ENCODE data around the gene TLDC2. TPM values are rescaled to one million over a fixed set of nuclear protein-coding genes. Genes with fewer than 3 reads are reported as not detected.
A peak's percentile ranks its signal among the peaks of the same experiment; 100 is the strongest.
"Not testable (repeated sequence)": the region's sequence is repeated elsewhere in the genome, so short reads cannot be mapped to it uniquely, and the experiment has no call there.

The TLDC2 gene
- total and polyA plus RNA-seq, 7 experiments from 2014 or later, result 0.37 to 0.49 (median 0.40) TPM; not detected in 3

- H3K9me3 Mint-ChIP-seq; ATAC-seq; H3K36me3 ChIP-seq (ENCODE audit: control insufficient read depth in 2 of 3, insufficient read depth in 3 of 3, low read length in 3 of 3); H3K27me3 ChIP-seq (ENCODE audit: control insufficient read depth in 2 of 2, insufficient read depth in 2 of 2, low read length in 2 of 2); H3K27ac ChIP-seq (ENCODE audit: low read depth, low read length); H3K4me3 ChIP-seq (ENCODE audit: low read length); intact Hi-C loops (cut with micrococcal nuclease); H3K27me3 Mint-ChIP-seq; POLR2A ChIA-PET; DNase-seq; H3K36me3 Mint-ChIP-seq; H3K9me3 ChIP-seq (ENCODE audit: control insufficient read depth in 2 of 3, low read length in 3 of 3): not testable (repeated sequence)
- Mint-ChIP-seq H3K4me3 (peak overlapping the region in 2 of 10 donors; percentile 11 to 48), H3K27ac (peak overlapping the region in 8 of 9 donors; percentile 25 to 90 (median 73)), H3K4me1 (peaks cover 19 to 32% (median 24%) of the 10 kb centered on the region in 7 donors)
- H3K4me1 ChIP-seq (ENCODE audit: control insufficient read depth in 2 of 2, insufficient read depth in 2 of 2, low read length in 2 of 2), result peaks cover 0 to 14% of the 10 kb centered on the region in 2 donors
- CTCF ChIA-PET, result interaction anchor here (0.6 to 0.9 kb wide), 3 partner anchors 9 to 59 kb away, joined by 3 read pairs; no protein-coding TSS in a partner anchor
Measured at GRCh38 chr20:36841030-36841429, 34.9 kb upstream of the TLDC2 start.

GRCh38 chr20:36845288-36845971, 30.5 kb upstream of the TLDC2 start:
- POLR2A ChIA-PET, result interaction anchor here (0.7 kb wide), 1 partner anchor 38 kb away, joined by 3 read pairs; no protein-coding TSS in a partner anchor
- peaks cover 0 to 1% (median 0%) of the 10 kb centered on the region in 5 donors for H3K27me3 Mint-ChIP-seq
- intact Hi-C loops (cut with micrococcal nuclease), result no loop called here

GRCh38 chr20:36847009-36847709, 28.8 kb upstream of the TLDC2 start:
- H3K27ac ChIP-seq (ENCODE audit: low read depth, low read length), result no peak overlapping the region
- no peak for DNase-seq
- ATAC-seq, result no peak
- no peak overlapping the region for H3K4me3 Mint-ChIP-seq
- no peaks in the 10 kb centered on the region for H3K36me3 ChIP-seq (ENCODE audit: control insufficient read depth in 2 of 3, insufficient read depth in 3 of 3, low read length in 3 of 3)
- CTCF ChIA-PET, result no interaction called here
- peaks cover 0 to 12% of the 10 kb centered on the region in 2 donors for H3K4me1 ChIP-seq (ENCODE audit: control insufficient read depth in 2 of 2, insufficient read depth in 2 of 2, low read length in 2 of 2)
- H3K36me3 Mint-ChIP-seq, result no peaks in the 10 kb centered on the region
- POLR2A ChIA-PET, result interaction anchor here (0.6 to 0.7 kb wide), 2 partner anchors 16 to 97 kb away, joined by 3 to 4 read pairs; a partner anchor contains a TSS
- intact Hi-C loops (cut with micrococcal nuclease), result no loop called here
- peaks cover 11 to 17% (median 12%) of the 10 kb centered on the region in 7 donors for H3K4me1 Mint-ChIP-seq
- H3K27ac Mint-ChIP-seq, result no peak overlapping the region
- H3K9me3 ChIP-seq (ENCODE audit: control insufficient read depth in 2 of 3, low read length in 3 of 3), result no peaks in the 10 kb centered on the region
- H3K4me3 ChIP-seq (ENCODE audit: low read length), result no peak overlapping the region
- H3K27me3 ChIP-seq (ENCODE audit: control insufficient read depth in 2 of 2, insufficient read depth in 2 of 2, low read length in 2 of 2), result no peaks in the 10 kb centered on the region
- H3K9me3 Mint-ChIP-seq, result peaks cover 0 to 3% (median 0%) of the 10 kb centered on the region in 11 donors
- peaks cover 0 to 1% (median 0%) of the 10 kb centered on the region in 5 donors for H3K27me3 Mint-ChIP-seq

More at GRCh38 chr20:36845288-36845971, 30.5 kb upstream of the TLDC2 start:
- Histone ChIP-seq H3K4me3 (ENCODE audit: low read length) (no peak overlapping the region), H3K27ac (ENCODE audit: low read depth, low read length) (no peak overlapping the region), H3K27me3 (ENCODE audit: control insufficient read depth in 2 of 2, insufficient read depth in 2 of 2, low read length in 2 of 2) (no peaks in the 10 kb centered on the region), H3K36me3 (ENCODE audit: control insufficient read depth in 2 of 3, insufficient read depth in 3 of 3, low read length in 3 of 3) (no peaks in the 10 kb centered on the region), H3K9me3 (ENCODE audit: control insufficient read depth in 2 of 3, low read length in 3 of 3) (no peaks in the 10 kb centered on the region), H3K4me1 (ENCODE audit: control insufficient read depth in 2 of 2, insufficient read depth in 2 of 2, low read length in 2 of 2) (peaks cover 0 to 12% of the 10 kb centered on the region in 2 donors)
- no peak for DNase-seq
- Mint-ChIP-seq H3K9me3 (no peaks in the 10 kb centered on the region), H3K4me1 (peaks cover 18 to 25% (median 21%) of the 10 kb centered on the region in 7 donors), H3K27ac (no peak overlapping the region), H3K36me3 (no peaks in the 10 kb centered on the region), H3K4me3 (no peak overlapping the region)
- CTCF ChIA-PET, result no interaction called here
- no peak for ATAC-seq

GRCh38 chr20:36847710-36848040, 28.3 kb upstream of the TLDC2 start:
- POLR2A ChIA-PET, result interaction anchor here (0.6 to 0.7 kb wide), 2 partner anchors 16 to 97 kb away, joined by 3 to 4 read pairs; a partner anchor contains a TSS
- peaks cover 0 to 12% of the 10 kb centered on the region in 2 donors for H3K4me1 ChIP-seq (ENCODE audit: control insufficient read depth in 2 of 2, insufficient read depth in 2 of 2, low read length in 2 of 2)

GRCh38 chr20:36848078-36848660, 27.8 kb upstream of the TLDC2 start:
- peaks cover 6 to 7% (median 6%) of the 10 kb centered on the region in 7 donors for H3K4me1 Mint-ChIP-seq
- H3K27me3 ChIP-seq (ENCODE audit: control insufficient read depth in 2 of 2, insufficient read depth in 2 of 2, low read length in 2 of 2), result no peaks in the 10 kb centered on the region
- ATAC-seq, result no peak
- H3K9me3 Mint-ChIP-seq, result peaks cover 0 to 3% (median 0%) of the 10 kb centered on the region in 11 donors
- POLR2A ChIA-PET, result interaction anchor here (0.7 kb wide), 1 partner anchor 98 kb away, joined by 4 read pairs; no protein-coding TSS in a partner anchor
- CTCF ChIA-PET, result no interaction called here
- intact Hi-C loops (cut with micrococcal nuclease), result no loop called here
- DNase-seq, result no peak
- H3K4me3 Mint-ChIP-seq, result no peak overlapping the region
- H3K27me3 Mint-ChIP-seq, result peaks cover 0 to 1% (median 0%) of the 10 kb centered on the region in 5 donors
- no peaks in the 10 kb centered on the region for H3K36me3 Mint-ChIP-seq
- H3K36me3 ChIP-seq (ENCODE audit: control insufficient read depth in 2 of 3, insufficient read depth in 3 of 3, low read length in 3 of 3), result no peaks in the 10 kb centered on the region
- peaks cover 0 to 7% of the 10 kb centered on the region in 2 donors for H3K4me1 ChIP-seq (ENCODE audit: control insufficient read depth in 2 of 2, insufficient read depth in 2 of 2, low read length in 2 of 2)
- no peaks in the 10 kb centered on the region for H3K9me3 ChIP-seq (ENCODE audit: control insufficient read depth in 2 of 3, low read length in 3 of 3)
- no peak overlapping the region for H3K27ac Mint-ChIP-seq
- H3K27ac ChIP-seq (ENCODE audit: low read depth, low read length), result no peak overlapping the region
- no peak overlapping the region for H3K4me3 ChIP-seq (ENCODE audit: low read length)

More at GRCh38 chr20:36847710-36848040, 28.3 kb upstream of the TLDC2 start:
- CTCF ChIA-PET, result no interaction called here
- no peaks in the 10 kb centered on the region for H3K27me3 ChIP-seq (ENCODE audit: control insufficient read depth in 2 of 2, insufficient read depth in 2 of 2, low read length in 2 of 2)
- H3K27ac Mint-ChIP-seq, result no peak overlapping the region
- ATAC-seq (no peak), DNase-seq (no peak)
- H3K4me3 ChIP-seq (ENCODE audit: low read length), result no peak overlapping the region
- H3K36me3 ChIP-seq (ENCODE audit: control insufficient read depth in 2 of 3, insufficient read depth in 3 of 3, low read length in 3 of 3), result no peaks in the 10 kb centered on the region
- H3K27ac ChIP-seq (ENCODE audit: low read depth, low read length), result no peak overlapping the region
- no peaks in the 10 kb centered on the region for H3K36me3 Mint-ChIP-seq
- H3K9me3 Mint-ChIP-seq, result peaks cover 0 to 3% (median 0%) of the 10 kb centered on the region in 11 donors
- no peaks in the 10 kb centered on the region for H3K9me3 ChIP-seq (ENCODE audit: control insufficient read depth in 2 of 3, low read length in 3 of 3)
- no peak overlapping the region for H3K4me3 Mint-ChIP-seq
- H3K4me1 Mint-ChIP-seq, result peaks cover 7 to 12% (median 9%) of the 10 kb centered on the region in 7 donors
- peaks cover 0 to 1% (median 0%) of the 10 kb centered on the region in 5 donors for H3K27me3 Mint-ChIP-seq
- intact Hi-C loops (cut with micrococcal nuclease), result no loop called here

- no peak for ATAC-seq
- H3K4me1 Mint-ChIP-seq, result peaks cover under 1 to 2% (median 1%) of the 10 kb centered on the region in 7 donors
- Histone ChIP-seq H3K27ac (ENCODE audit: low read depth, low read length) (no peak overlapping the region), H3K27me3 (ENCODE audit: control insufficient read depth in 2 of 2, insufficient read depth in 2 of 2, low read length in 2 of 2) (no peaks in the 10 kb centered on the region), H3K4me3 (ENCODE audit: low read length) (no peak overlapping the region), H3K9me3 (ENCODE audit: control insufficient read depth in 2 of 3, low read length in 3 of 3) (no peaks in the 10 kb centered on the region), H3K36me3 (ENCODE audit: control insufficient read depth in 2 of 3, insufficient read depth in 3 of 3, low read length in 3 of 3) (no peaks in the 10 kb centered on the region), H3K4me1 (ENCODE audit: control insufficient read depth in 2 of 2, insufficient read depth in 2 of 2, low read length in 2 of 2) (peaks cover 0 to 2% of the 10 kb centered on the region in 2 donors)
- no peak overlapping the region for H3K27ac Mint-ChIP-seq
- CTCF ChIA-PET, result no interaction called here
- intact Hi-C loops (cut with micrococcal nuclease), result no loop called here
- no peak for DNase-seq
- no peaks in the 10 kb centered on the region for H3K36me3 Mint-ChIP-seq
- peaks cover 0 to 3% (median 0%) of the 10 kb centered on the region in 11 donors for H3K9me3 Mint-ChIP-seq
- H3K27me3 Mint-ChIP-seq, result peaks cover 0 to 1% (median 0%) of the 10 kb centered on the region in 5 donors
- no peak overlapping the region for H3K4me3 Mint-ChIP-seq
- POLR2A ChIA-PET, result no interaction called here
Measured at GRCh38 chr20:36848677-36849076, 27.3 kb upstream of the TLDC2 start.

Data from naive thymus-derived CD4-positive, alpha-beta T cell (primary cell).